A549 treated with AZD2906 at 1 μM for 4 hours (cell line): ENCODE results near the gene NCK1. TPM values are rescaled to one million over a fixed set of nuclear protein-coding genes. Genes with fewer than 3 reads are reported as not detected.

Experiments
- total RNA-seq: library from RNA; stranded (reverse); fragments of 200-300 nt; extraction: Qiagen RNA extraction; gene quantifications from 5 replicates; pipeline ENCODE4 v1.2.3, GENCODE V29; 2022

NCK1 gene
- total RNA-seq, result 20.6 to 27.8 TPM (median 21.6 TPM) in 5 replicates

GRCh38 chr3:136861890-136862616, at the start of gene NCK1:
TSS of gene NCK1 (plus strand) at chr3:136862208. CDS start at chr3:136928002, 65,794 bp downstream.

GRCh38 chr3:136818769-136819391, 43.1 kb upstream of the NCK1 start, which contains the start of gene SLC35G2:
TSS of gene SLC35G2 (plus strand) at chr3:136819126. CDS start at chr3:136854461, 35,335 bp downstream.

GRCh38 chr3:136957751-136958288, 95.8 kb downstream of the NCK1 start, which contains the start of gene IL20RB:
TSS of gene IL20RB (plus strand) at chr3:136957983. CDS start at chr3:136958114, 131 bp downstream.

Other genes starting within 250 kb of the NCK1 start
- gene STAG1, start 109.8 kb upstream of the NCK1 start, total RNA-seq, result 7.8 to 10.6 TPM (median 8.7 TPM) in 5 replicates
- 21.9 to 25.6 TPM (median 24.2 TPM) in 5 replicates for gene SLC35G2, start 43.1 kb upstream of the NCK1 start, total RNA-seq
- gene IL20RB, start 95.8 kb downstream of the NCK1 start, total RNA-seq, result 0.76 to 1.1 TPM (median 0.98 TPM) in 5 replicates